ENCODE results near the gene ATP6V1F. TPM values are rescaled to one million over a fixed set of nuclear protein-coding genes. Genes with fewer than 3 reads are reported as not detected.

The ATP6V1F gene
- total RNA-seq, 1 experiment from 2014 or later = 115 TPM

DNA sequence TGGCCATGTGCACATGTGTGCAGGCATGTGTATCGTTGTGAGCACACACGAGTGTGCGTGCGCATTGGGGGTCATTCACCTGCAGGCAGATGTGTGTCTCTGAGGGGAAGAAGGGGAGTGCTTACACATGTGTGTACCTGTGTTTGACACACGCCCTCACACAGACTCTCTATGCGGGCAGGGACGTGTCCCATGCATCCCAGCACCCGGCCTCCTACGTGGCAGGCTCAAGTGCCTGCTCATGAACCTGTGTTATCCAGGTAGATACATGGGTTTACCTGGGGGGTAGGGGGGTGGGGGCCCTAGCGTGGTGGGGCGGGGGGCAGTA, 29.2 kb downstream of the ATP6V1F start:
- no peak overlapping the region for H3K27ac Mint-ChIP-seq
- H3K79me2 ChIP-seq (ENCODE audit: insufficient read depth, low read length) = no peaks in the 10 kb centered on the region
- no peak overlapping the region for H3T11ph ChIP-seq (ENCODE audit: low read length)
- no peak overlapping the region for H3K9ac ChIP-seq (ENCODE audit: extremely low read depth, insufficient read length, low read length)
- no CpG with 5 or more reads among the region's 11 CpGs for WGBS (ENCODE audit: extremely low coverage, insufficient read length, low lambda C conversion rate)
- no peak overlapping the region for H2AFZ ChIP-seq (ENCODE audit: low read length)
- H3K56ac ChIP-seq (ENCODE audit: insufficient read length, low read depth, low read length) = no peak overlapping the region
- H3K4ac ChIP-seq (ENCODE audit: low read depth, low read length) = no peak overlapping the region
- H3K79me1 ChIP-seq (ENCODE audit: insufficient read depth, low read depth, low read length, poor library complexity, severe bottlenecking) = no peaks in the 10 kb centered on the region
- DNase-seq = no peak
- H3K27me3 Mint-ChIP-seq (ENCODE audit: low read depth) = peaks cover 11% of the 10 kb centered on the region
- TF ChIP-seq, protein P1, sequence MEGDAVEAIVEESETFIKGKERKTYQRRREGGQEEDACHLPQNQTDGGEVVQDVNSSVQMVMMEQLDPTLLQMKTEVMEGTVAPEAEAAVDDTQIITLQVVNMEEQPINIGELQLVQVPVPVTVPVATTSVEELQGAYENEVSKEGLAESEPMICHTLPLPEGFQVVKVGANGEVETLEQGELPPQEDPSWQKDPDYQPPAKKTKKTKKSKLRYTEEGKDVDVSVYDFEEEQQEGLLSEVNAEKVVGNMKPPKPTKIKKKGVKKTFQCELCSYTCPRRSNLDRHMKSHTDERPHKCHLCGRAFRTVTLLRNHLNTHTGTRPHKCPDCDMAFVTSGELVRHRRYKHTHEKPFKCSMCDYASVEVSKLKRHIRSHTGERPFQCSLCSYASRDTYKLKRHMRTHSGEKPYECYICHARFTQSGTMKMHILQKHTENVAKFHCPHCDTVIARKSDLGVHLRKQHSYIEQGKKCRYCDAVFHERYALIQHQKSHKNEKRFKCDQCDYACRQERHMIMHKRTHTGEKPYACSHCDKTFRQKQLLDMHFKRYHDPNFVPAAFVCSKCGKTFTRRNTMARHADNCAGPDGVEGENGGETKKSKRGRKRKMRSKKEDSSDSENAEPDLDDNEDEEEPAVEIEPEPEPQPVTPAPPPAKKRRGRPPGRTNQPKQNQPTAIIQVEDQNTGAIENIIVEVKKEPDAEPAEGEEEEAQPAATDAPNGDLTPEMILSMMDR (conservative IDR thresholded peaks at IDR 0.05) = no peak
- H2BK120ac ChIP-seq (ENCODE audit: low read depth, low read length, poor library complexity, severe bottlenecking) = no peak overlapping the region
- no peak overlapping the region for H3K18ac ChIP-seq (ENCODE audit: insufficient read length, low read depth, low read length)
- no peak overlapping the region for H4K91ac ChIP-seq (ENCODE audit: insufficient read length, low read depth, low read length)
- H3K23me2 ChIP-seq (ENCODE audit: insufficient read length, low read depth, low read length, poor library complexity, severe bottlenecking) = peaks cover 9% of the 10 kb centered on the region
- no peak overlapping the region for H2BK5ac ChIP-seq (ENCODE audit: insufficient read length, low read length)
- H3K9me3 ChIP-seq (ENCODE audit: control insufficient read depth, low read depth, low read length) = no peaks in the 10 kb centered on the region
- no peak overlapping the region for H3K4me2 ChIP-seq (ENCODE audit: insufficient read depth, insufficient read length, low read length)
- no peak overlapping the region for H2BK20ac ChIP-seq (ENCODE audit: low read depth, low read length, poor library complexity, severe bottlenecking)
- peak overlapping the region in 1 of 2 experiments; percentile 30; a peak in 3 of 5 replicates for H3K4me3 Mint-ChIP-seq
- no peaks in the 10 kb centered on the region for H4K20me1 ChIP-seq (ENCODE audit: control insufficient read depth, insufficient read depth, insufficient read length)
- no peak overlapping the region for H2BK12ac ChIP-seq (ENCODE audit: insufficient read length, low read depth, low read length)
- H3K4me1 ChIP-seq (ENCODE audit: insufficient read depth, low read length) = no peaks in the 10 kb centered on the region
- H4K8ac ChIP-seq (replicated peaks; ENCODE audit: insufficient read length, low read depth, low read length) = no peak overlapping the region
- H3K23ac ChIP-seq (ENCODE audit: insufficient read length, low read depth, low read length) = no peak overlapping the region
- H3K27me3 ChIP-seq (ENCODE audit: insufficient read depth, low read length) = no peaks in the 10 kb centered on the region
- no peak overlapping the region for H2BK15ac ChIP-seq (ENCODE audit: low read depth, low read length)
- no peak overlapping the region for H4K5ac ChIP-seq (ENCODE audit: insufficient read length, low read depth, low read length)
- H3K36me3 Mint-ChIP-seq (ENCODE audit: insufficient read depth in 1 of 3, low read depth in 3 of 3) = peaks cover 0 to 2% (median 0%) of the 10 kb centered on the region in 3 experiments; a peak in 2 of 7 replicates
- H3K14ac ChIP-seq (ENCODE audit: insufficient read depth, low read length) = no peak overlapping the region
- peaks cover 3 to 5% of the 10 kb centered on the region in 2 experiments; a peak in 2 of 4 replicates for H3K4me1 Mint-ChIP-seq
- no peaks in the 10 kb centered on the region for H3K9me3 Mint-ChIP-seq
- H3K27ac ChIP-seq (ENCODE audit: insufficient read length, low read depth, low read length) = no peak overlapping the region
- H2AK5ac ChIP-seq (ENCODE audit: insufficient read length, low read length) = no peak overlapping the region

All from H9 (cell line).